Measurements from ENCODE around the gene GLI1.

GLI1 gene

GRCh38 chr12:57460841-57461275, 1.3 kb downstream of the GLI1 start:
- no peak for DNase-seq (ENCODE audit: low read depth in 3 of 3)

GRCh38 chr12:57461276-57461916, 1.8 kb downstream of the GLI1 start:
- DNase-seq (ENCODE audit: low read depth in 3 of 3): no peak

- no peak for DNase-seq (ENCODE audit: low read depth in 3 of 3)
Observed at GRCh38 chr12:57461917-57462250, 2.3 kb downstream of the GLI1 start.

- peak; percentile 75 to 84 (median 80) for DNase-seq (ENCODE audit: low read depth in 3 of 3)
Observed at GRCh38 chr12:57462251-57462911, 2.8 kb downstream of the GLI1 start.

- DNase-seq (ENCODE audit: low read depth in 3 of 3): no peak
Observed at GRCh38 chr12:57462912-57463253, 3.3 kb downstream of the GLI1 start.

GRCh38 chr12:57464569-57464968, 5.0 kb downstream of the GLI1 start:
- no peak for DNase-seq (ENCODE audit: low read depth in 3 of 3)

- no peak for DNase-seq (ENCODE audit: low read depth in 3 of 3)
Observed at GRCh38 chr12:57465030-57465746, 5.6 kb downstream of the GLI1 start.

GRCh38 chr12:57465747-57466505, 6.3 kb downstream of the GLI1 start:
- no peak for DNase-seq (ENCODE audit: low read depth in 3 of 3)

GRCh38 chr12:57467212-57467874, 7.8 kb downstream of the GLI1 start:
- DNase-seq (ENCODE audit: low read depth in 3 of 3): no peak

GRCh38 chr12:57467915-57468314, 8.3 kb downstream of the GLI1 start:
- DNase-seq (ENCODE audit: low read depth in 3 of 3): no peak

- DNase-seq (ENCODE audit: low read depth in 3 of 3): no peak
Observed at GRCh38 chr12:57469296-57470164, 9.9 kb downstream of the GLI1 start.

- no peak for DNase-seq (ENCODE audit: low read depth in 3 of 3)
Observed at GRCh38 chr12:57470286-57470969, 10.8 kb downstream of the GLI1 start.

- no peak for DNase-seq (ENCODE audit: low read depth in 3 of 3)
Observed at GRCh38 chr12:57470970-57471656, 11.5 kb downstream of the GLI1 start.

GRCh38 chr12:57471661-57472060, 12.1 kb downstream of the GLI1 start:
- no peak for DNase-seq (ENCODE audit: low read depth in 3 of 3)

- DNase-seq (ENCODE audit: low read depth in 3 of 3): no peak
Observed at GRCh38 chr12:57472391-57472790, 12.8 kb downstream of the GLI1 start.

- no peak for DNase-seq (ENCODE audit: low read depth in 3 of 3)
Observed at GRCh38 chr12:57473392-57473791, 13.8 kb downstream of the GLI1 start.

GRCh38 chr12:57473886-57474285, 14.3 kb downstream of the GLI1 start:
- DNase-seq (ENCODE audit: low read depth in 3 of 3): no peak

- DNase-seq (ENCODE audit: low read depth in 3 of 3): no peak
Observed at GRCh38 chr12:57474430-57474829, 14.8 kb downstream of the GLI1 start.

- DNase-seq (ENCODE audit: low read depth in 3 of 3): no peak
Observed at GRCh38 chr12:57474862-57475261, 15.3 kb downstream of the GLI1 start.

All from stimulated activated CD4-positive, alpha-beta T cell treated with anti-CD3 and anti-CD28 coated beads, TNF-alpha, amount 100 ng/mL, for 4 hours (primary cell).